ENCODE results near the gene CHIC2. TPM values are rescaled to one million over a fixed set of nuclear protein-coding genes. Genes with fewer than 3 reads are reported as not detected.

The CHIC2 gene
- total RNA-seq, 1 experiment from 2014 or later: 8.2 TPM

- H3K27me3 ChIP-seq (ENCODE audit: insufficient read depth, low read length): no peaks in the 10 kb centered on the region
- no peaks in the 10 kb centered on the region for H3K79me2 ChIP-seq (ENCODE audit: insufficient read depth, low read length)
- no CpG with 5 or more reads among the region's 1 CpG for WGBS (ENCODE audit: extremely low coverage, insufficient read length, low lambda C conversion rate)
- H3K4me1 ChIP-seq (ENCODE audit: insufficient read depth, low read length): no peaks in the 10 kb centered on the region; the same call in 1 of the 2 replicates
- no peak for DNase-seq
- no peak overlapping the region for H3T11ph ChIP-seq (ENCODE audit: low read length)
- no peak overlapping the region for H3K56ac ChIP-seq (ENCODE audit: insufficient read length, low read depth, low read length)
- no peak overlapping the region; a peak in 1 of 7 replicates for H3K27ac Mint-ChIP-seq
- no peak overlapping the region for H2BK15ac ChIP-seq (ENCODE audit: low read depth, low read length)
- H3K4me2 ChIP-seq (ENCODE audit: insufficient read depth, insufficient read length, low read length): no peak overlapping the region
- H3K79me1 ChIP-seq (ENCODE audit: insufficient read depth, low read depth, low read length, poor library complexity, severe bottlenecking): no peaks in the 10 kb centered on the region
- no peak overlapping the region for H4K8ac ChIP-seq (replicated peaks; ENCODE audit: insufficient read length, low read depth, low read length)
- no peak overlapping the region for H2AK5ac ChIP-seq (ENCODE audit: insufficient read length, low read length)
- H4K5ac ChIP-seq (ENCODE audit: insufficient read length, low read depth, low read length): no peak overlapping the region
- H2BK120ac ChIP-seq (ENCODE audit: low read depth, low read length, poor library complexity, severe bottlenecking): no peak overlapping the region
- no peaks in the 10 kb centered on the region for H3K9me3 Mint-ChIP-seq
- H2BK12ac ChIP-seq (ENCODE audit: insufficient read length, low read depth, low read length): no peak overlapping the region
- no peaks in the 10 kb centered on the region for H3K23me2 ChIP-seq (ENCODE audit: insufficient read length, low read depth, low read length, poor library complexity, severe bottlenecking)
- H3K4me3 Mint-ChIP-seq: no peak overlapping the region
- H2BK20ac ChIP-seq (ENCODE audit: low read depth, low read length, poor library complexity, severe bottlenecking): no peak overlapping the region
- H4K91ac ChIP-seq (ENCODE audit: insufficient read length, low read depth, low read length): no peak overlapping the region
- H3K36me3 Mint-ChIP-seq (ENCODE audit: insufficient read depth in 1 of 3, low read depth in 3 of 3): no peaks in the 10 kb centered on the region
- no peak overlapping the region for H3K18ac ChIP-seq (ENCODE audit: insufficient read length, low read depth, low read length)
- H3K4me1 Mint-ChIP-seq: peaks cover 20 to 40% of the 10 kb centered on the region in 2 experiments
- no peaks in the 10 kb centered on the region for H3K9me3 ChIP-seq (ENCODE audit: control insufficient read depth, low read depth, low read length)
- H4K20me1 ChIP-seq (ENCODE audit: control insufficient read depth, insufficient read depth, insufficient read length): no peaks in the 10 kb centered on the region
- no peak overlapping the region for H2AFZ ChIP-seq (ENCODE audit: low read length)
- H3K4ac ChIP-seq (ENCODE audit: low read depth, low read length): no peak overlapping the region
- H3K14ac ChIP-seq (ENCODE audit: insufficient read depth, low read length): no peak overlapping the region
- no peak overlapping the region for H3K9ac ChIP-seq (ENCODE audit: extremely low read depth, insufficient read length, low read length)
- TF ChIP-seq CTCF (conservative IDR thresholded peaks at IDR 0.05): no peak
- H3K27ac ChIP-seq (ENCODE audit: insufficient read length, low read depth, low read length): no peak overlapping the region
- peaks cover 26% of the 10 kb centered on the region for H3K27me3 Mint-ChIP-seq (ENCODE audit: low read depth)
- no peak overlapping the region for H3K23ac ChIP-seq (ENCODE audit: insufficient read length, low read depth, low read length)
- no peak overlapping the region for H2BK5ac ChIP-seq (ENCODE audit: insufficient read length, low read length)
Observed at GRCh38 chr4:53961351-53961750, 103.1 kb downstream of the CHIC2 start.
